HG03045 (cell line): ENCODE results near the gene ARSG.
"Not testable (repeated sequence)": the region's sequence is repeated elsewhere in the genome, so short reads cannot be mapped to it uniquely, and the experiment has no call there.

Source experiments
- ATAC-seq: cut with Tn5 transposase; IDR thresholded peaks from one replicate; pipeline ENCODE4 v1.9.1; 2021; ENCODE audit warnings: mild to moderate bottlenecking, moderate library complexity; ENCODE audit not compliant: unreplicated experiment

Gene ARSG

DNA sequence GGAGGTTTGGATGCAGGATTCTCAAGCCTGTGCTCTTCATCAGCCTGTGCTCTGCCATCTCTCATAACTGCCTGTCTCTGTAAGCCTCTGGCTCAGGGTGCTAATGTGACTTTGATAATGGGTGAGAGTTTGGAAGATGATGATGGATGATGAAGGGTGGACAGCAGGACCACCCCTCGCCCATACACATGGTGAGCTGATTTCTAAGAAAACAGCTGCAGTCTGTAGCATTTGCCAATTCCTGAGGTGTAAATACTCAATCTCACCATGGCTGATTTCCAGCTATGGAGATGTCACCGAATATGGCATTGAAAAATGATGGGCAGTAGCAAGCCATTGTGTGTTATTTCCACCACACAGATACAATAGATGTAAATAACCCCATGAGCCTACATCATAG lies 74.2 kb downstream of the ARSG start:
- ATAC-seq: no peak

DNA sequence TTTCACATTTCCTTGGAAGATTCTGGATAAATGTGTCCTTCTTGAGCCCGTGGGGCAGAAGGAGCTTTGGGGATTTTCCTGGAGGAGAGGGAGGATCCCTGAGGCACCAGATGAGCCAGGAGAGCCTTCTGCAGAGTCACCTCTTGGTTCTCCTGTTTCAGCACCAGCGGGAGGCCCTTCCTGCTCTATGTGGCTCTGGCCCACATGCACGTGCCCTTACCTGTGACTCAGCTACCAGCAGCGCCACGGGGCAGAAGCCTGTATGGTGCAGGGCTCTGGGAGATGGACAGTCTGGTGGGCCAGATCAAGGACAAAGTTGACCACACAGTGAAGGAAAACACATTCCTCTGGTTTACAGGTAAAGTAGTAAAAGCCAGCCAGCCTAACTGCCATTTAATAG lies 77.1 kb downstream of the ARSG start:
- no peak for ATAC-seq

DNA sequence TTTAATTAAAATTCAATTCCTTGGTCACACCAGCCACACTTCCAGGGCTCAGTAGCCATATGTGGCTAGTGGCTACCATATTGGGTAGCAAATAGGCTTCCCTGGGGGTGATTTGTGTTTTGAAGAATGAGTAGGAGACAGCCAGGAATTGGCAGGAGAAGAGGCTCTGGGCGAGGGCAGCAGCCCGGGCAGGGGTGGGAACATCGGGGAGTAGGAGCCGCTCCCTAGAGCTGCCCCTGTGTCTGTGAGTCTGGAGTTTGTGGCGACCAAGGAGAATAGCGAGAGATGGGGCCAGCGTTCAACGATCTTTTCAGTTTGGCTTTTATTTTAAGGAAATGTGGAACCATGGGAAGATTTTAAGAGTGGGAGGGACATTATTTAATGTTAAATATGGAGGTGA lies 84.3 kb downstream of the ARSG start:
- ATAC-seq: no peak

DNA sequence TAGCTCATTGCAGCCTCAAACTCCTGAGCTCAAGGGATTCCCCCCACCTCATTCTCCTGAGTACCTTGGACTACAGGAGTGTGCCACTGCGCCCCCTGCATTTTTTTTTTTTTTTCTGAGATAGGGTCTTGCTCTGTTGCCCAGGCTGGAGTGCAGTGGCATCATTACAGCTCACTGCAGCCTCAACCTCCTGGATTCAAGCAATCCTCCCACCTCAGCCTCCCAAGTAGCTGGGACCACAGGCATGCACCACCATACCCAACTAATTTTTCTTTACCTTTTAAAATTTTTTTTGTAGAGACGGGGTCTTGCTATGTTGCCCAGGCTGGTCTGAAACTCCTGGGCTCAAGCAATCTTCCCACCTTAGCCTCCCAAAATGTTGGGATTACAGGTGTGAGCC lies 84.9 kb downstream of the ARSG start:
- not testable (repeated sequence) for ATAC-seq

DNA sequence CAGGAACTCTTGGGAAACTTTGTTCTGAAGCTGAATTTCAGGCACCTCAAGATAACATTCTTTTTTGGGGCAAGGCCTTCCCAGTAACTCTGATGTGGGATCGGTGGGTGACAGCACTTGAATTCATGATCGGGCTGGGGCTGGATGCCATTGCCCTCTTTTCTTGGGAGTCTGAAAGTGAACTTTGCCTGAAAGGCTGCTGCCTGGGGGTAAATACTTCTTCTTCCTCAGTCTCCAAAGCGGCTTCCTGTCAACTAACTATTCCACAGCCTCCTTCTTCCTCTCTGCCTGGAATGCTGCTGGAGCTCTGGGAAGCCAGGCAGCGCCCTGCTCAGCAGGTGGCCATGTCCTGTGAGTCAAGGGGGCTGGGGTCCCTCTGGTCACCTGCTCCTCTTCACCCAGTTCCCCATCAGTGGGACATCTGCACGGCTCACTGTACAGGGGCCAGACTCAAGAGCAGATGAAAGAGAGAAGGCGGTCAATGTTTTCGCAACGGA lies 86.5 kb downstream of the ARSG start:
- no peak for ATAC-seq

DNA sequence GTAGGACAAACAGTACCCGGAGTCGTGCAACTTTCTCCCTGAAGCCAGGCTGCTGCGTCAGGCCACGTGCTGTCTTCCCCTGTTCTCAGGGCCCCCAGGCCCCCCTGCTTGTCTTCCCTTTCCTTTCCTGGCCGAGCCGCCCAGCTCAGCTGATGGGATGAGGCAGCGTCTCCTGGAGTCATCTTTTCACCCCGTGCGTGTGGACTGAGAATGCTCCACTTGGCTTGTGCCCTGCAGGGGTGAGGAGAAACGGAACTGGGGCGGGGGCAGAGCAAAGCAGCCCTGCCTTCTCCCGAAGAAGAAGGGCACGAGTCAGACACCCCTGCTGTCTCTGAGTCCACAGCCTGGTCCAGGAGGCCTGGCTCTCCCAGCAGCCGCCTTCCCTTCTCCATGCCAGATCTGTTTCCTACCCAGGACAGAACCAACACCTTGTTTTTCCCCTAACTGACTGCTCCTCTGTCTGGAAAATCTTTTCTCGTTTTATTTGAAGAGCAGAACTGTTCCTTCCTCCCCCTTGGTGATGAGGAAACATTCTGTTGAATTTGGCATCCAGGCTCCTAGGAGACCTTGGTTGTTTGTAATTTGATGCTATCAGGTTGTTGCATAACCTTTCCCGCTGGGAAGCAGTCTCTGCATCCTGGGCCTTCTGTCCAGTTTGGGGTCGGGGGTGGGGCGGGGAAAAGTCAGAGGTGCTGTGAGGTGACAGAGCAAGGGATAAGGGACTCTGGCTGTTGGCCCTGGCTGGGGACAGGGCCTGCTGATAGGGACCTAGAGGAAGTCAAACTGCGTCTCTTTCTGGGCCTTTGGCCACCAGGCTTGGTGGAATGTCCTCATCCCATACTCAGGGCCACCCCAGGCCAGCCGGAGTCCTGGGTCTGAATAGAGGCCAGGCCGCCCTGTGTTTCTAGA lies 87.2 kb downstream of the ARSG start:
- ATAC-seq: no peak

DNA sequence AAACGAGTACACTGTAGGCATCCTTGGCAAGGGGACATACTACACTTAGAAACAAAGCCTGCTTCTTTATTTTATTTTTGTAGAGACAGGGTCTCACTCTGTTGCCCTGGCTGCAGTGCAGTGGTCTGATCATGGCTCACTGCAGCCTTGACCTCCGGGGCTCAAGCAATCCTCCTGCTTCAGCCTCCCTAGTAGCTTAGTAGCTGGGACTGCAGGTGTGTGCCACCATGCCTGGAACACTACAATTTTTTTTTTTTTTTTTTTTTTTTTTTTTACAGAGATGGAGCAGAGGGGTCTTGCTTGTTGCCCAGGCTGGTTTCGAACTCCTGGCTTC lies 87.8 kb downstream of the ARSG start:
- no peak for ATAC-seq

DNA sequence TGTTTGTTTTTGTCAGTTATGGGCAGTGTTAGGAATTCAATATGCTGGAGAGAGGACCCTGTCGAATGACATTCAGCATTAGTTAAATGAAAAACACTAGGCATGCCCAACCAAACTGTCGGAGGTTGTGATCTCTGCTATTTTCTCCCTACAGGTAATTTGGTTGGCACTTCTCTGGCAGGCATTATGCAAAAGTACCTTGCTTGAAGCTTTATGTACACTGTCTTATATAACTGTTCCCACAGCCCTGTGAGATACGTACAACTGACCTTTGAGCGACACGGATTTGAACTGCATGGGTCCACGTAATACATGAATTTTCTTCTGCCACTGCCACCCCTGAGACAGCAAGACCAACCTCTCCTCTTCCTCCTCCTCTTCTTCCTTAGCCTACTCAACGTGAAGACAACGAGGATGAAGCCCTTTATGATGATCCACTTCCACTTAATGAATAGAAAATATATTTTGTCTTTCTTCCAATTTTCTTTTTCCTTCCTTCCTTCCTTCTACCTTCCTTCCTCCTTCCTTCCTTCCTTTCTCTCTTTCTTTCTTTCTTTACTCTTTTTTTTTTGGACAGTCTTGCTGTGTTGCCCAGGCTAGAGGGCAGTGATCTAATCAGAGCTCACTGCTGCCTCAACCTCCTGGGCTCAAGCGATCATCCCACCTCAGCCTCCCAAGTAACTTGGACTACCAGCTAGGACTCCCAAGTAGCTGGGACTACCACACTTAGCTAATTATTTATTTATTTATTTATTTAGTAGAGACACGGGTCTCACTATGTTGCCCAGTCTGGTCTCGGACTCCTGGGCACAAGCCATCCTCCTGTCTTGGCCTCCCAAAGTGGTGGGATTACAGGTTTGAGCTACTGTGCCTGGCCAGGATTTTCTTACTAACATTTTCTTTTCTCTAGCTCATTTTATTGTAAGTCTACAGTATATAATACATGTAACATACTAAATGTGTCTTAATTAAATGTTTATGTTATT lies 88.7 kb downstream of the ARSG start:
- ATAC-seq: no peak

DNA sequence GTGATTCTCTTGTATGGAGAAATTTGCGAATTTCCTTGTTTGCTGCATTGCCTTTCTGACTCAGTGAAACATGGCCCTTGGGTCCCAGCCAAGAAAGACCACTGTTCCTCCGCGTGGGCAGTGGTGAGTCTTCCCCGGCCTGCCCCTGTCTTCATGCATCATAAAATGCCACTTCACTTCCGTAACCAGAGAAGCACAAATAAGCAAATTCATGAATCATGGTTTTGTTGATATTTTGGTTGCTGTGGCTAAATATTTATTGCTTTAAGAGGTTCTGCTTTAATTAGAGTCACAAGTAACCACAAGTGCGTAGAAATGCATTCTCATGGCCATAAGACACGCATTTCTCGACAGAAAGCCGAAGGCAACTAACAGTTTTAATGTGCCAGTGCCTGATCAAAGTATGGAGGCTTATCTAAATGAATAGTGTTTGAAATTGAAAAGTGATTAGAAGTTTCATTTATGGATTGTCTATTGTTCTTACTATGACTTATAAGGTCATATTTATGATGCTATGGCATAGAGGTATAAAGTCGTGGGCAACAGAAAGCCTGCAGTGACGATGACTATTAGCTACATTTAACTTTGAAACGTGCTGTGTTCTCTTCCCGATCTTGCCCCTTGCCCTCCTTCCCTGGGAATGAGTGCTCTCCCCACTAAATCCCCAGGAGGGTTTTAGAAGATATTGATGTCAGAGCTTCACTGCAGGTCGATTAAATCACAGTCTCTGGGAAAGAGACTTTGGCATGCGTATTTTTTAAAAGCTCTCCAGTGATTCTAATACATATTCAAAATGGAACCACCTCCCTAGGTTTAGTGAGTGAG lies 90.0 kb downstream of the ARSG start:
- no peak for ATAC-seq

DNA sequence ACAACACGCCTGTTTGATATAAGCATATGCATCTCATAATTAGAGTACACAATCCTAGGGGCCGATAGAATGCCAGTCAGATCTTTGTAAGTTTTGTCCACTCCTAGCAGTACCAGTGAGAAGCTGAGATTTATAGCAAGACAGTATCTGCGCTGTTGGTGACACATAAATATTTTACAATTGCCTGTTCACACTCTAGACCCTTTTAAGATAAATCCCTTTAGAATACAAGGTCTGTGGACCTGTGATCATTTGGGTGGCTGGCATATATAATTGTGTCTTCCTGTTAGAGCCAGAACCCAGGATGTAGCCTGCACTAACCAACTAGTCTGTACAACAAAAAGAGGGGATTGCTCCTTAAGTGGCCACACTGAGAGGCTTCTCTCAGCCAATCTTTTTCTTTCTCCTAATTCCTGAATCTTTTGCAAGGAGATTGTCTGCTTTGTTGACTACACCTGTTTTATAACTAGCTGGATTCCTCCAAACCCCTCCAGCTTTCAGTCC lies 91.3 kb downstream of the ARSG start:
- no peak for ATAC-seq

DNA sequence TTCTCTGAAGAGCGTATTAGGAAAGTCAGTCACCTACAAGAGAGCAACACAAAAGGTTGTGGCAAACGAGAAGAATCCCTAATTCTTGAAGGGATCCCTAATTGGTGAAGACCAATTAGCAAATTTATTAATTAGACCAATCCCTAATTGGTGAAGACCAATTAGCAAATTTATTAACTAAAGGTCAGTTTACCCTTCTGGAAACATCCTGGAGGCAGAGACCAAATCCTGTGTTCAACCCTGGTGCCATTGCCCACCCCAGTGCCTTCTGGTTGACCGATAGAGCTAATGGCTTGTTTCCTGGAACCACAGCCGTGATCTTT lies 91.8 kb downstream of the ARSG start:
- ATAC-seq: no peak

DNA sequence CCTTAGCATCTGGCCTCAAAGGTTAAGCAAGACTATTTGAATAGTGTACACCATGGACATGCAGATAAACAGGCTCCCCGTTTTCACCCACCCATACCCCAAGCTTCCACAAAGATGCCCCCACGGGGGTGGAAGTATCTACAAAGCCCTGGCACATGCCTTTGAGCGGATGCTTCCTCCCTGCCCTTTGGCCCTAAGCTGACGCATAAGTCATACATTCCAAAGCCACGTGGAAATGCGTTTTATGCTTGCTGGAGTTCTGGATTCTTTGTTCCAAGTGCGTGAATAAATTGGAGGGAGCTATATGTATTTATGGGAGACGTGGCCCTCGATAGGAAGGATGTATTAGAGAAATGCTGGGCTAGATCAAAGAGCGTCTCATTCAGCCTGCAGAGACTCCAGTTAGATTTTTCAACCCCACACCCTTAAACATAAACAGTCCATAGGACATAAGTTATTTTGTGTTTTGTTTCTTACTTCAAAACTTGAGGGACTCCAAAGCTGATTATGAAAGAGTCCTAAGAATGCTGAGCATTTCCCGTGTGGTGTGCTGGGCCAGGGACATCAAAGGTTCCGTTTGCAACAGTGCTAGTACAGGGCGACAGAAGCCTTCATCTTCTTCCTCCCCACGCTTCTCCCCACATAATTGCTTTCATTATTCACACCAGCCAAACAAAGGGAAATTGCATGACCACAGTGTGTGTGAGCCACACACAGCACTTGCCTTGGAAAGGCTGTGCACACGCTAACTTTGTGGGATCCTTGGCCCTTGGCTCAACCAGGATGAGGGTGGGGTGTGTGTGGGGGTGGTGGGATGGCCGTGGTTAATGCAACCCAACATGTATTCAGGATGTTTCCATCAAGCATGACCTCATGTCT lies 92.4 kb downstream of the ARSG start:
- no peak for ATAC-seq

DNA sequence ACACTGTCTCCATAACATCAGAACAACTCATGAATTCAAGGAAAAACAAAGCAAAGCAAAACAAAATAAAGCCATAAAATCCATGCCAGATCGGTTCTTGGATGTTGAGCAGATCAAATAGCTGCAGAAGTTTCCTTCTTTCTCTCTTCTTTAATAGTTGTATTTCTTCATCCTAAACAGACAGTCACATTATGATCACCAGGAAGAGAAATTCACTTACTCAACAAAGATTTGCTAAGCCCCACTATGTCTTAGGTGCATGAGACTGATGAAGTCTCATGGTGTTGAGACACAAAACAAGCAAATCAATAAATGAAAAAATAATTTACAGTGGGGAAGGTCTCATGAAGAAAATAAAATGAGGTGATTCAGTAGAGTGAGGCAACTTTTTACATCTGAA lies 93.2 kb downstream of the ARSG start:
- ATAC-seq: no peak

DNA sequence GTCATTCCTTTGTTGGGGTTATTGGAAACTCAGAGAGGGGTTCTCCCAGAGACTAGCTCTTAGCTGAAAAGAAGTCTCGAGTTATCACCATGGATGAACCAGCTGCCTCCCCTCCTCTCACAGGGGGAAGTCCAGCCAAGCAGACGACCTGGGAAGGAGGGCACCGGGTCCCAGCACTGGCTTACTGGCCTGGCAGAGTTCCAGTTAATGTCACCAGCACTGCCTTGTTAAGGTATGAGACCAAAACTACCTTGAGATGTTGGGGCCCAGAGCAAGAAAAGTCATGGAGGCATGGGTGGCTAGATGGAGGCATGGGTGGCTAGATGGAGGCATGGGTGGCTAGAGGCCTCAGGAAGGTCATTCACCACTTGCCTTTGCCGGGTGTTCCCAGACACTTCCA lies 93.6 kb downstream of the ARSG start:
- ATAC-seq: no peak

DNA sequence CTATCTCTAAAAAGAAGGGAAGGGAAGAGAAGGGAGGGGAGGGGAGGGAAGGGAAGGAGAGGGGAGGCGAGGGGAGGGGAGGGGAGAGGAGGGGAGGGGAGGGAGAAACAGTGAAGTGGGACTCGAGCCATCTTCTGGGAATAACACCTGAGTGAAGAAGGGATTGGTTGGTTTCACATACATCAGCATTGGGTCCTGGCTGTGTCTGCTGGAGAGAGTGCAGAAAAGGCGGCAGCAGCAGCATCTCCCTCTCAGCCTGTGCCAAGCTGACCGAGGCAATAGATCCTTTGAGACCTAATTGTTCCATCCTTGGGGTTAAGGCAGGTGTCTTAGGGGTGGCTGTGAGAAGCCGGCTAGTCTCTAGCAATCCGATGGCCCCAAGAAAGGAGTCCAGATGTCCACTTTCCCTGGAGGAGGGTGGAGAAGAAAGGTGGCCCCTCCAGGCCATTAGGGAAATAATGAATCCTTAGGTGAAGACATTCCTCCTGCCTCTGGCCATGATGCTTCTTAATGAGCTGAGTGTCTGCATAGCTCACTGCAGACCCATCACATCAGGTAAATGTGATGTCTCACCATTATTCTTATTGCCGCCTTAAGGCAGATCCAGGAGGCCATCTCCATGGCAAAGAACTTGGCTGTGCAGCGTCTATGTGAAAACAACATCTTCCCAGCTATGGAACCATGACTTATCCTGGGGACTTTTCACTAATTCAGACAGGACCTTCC lies 94.4 kb downstream of the ARSG start:
- no peak for ATAC-seq

DNA sequence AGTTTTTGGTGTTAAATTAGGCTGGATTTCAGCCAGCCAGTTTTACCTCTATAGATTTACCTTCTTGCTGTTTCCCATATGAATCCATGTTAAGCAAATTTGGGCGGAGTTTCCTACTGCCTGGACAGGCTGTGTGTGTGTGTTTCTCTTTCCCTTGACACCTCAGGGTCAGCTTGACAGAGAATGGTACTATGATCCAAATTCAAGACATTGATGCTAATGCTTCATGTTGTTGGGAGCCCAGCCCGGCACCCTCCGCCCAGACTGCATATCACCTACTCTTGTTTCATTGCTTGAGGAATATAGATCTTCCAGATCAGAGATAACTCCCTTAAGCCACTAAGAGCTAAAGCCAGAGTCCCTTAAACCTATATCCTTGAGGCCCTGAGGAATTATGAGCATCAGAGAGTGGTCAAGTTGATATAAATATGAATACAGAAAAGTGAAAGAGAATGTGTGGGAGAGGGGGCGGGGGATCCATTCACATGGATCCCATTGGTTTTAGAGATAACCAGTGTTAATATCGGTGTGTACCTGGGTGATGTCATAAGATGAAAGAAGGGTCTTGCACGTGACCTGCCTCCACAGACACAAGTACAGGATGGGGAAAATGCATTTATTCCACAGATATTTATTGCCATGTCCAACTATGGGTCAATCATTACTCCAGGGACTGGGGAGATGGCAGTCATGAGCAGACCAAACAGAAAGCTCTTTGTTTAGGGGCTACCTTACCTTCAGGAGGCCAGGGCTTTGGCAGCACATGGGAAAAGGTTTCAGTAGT lies 96.3 kb downstream of the ARSG start:
- ATAC-seq: no peak

DNA sequence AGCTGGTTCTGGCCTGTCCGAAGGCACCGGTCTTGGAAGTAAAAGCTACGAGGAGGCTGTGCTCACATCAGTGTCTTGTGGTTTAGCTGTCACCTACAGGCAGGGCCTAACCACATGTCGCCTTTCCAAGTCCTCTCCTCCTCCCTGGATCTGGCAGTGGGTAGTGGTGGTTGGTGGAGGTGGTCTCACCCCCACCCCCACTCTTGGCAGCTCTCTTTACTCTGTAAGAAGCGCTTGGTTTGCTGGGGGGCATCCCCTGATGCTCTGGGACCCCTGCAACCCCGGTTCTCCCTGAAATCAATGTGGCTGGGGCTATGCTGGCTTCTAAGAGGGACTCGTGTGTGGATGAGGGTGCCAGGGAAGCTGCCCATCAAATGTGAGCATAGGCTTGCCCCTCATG lies 97.7 kb downstream of the ARSG start:
- no peak for ATAC-seq

DNA sequence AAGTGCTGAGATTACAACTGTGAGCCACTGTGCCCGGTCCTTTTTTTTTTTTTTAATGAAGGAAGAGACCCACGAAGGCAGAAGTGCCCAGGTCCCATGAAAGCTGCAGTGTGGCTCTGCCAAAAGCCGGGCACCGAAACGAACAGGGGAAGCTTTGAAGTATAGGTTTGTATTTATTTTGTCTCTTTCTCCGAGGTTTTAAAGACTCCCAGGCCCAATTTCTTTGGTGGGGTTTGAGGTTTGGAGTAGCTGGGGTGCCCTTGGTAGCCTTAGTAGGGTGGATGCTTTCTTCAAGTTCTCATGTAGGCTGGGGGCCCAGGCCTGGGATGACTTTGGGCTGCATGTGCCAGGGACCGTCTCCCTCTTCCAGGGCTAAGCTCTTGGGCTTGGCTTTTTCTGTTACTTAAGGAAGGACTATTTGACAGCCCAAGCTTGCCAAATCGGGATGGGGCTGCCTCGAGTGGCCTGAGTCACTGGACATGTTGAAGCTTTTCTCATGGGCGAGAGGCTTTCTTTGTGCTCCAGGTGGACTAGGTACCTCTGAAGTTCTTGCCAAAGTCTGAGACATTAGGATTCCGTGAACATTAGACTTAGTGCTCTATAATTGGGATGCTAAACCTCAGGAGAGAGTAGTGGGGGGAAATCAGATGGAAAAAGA lies 99.7 kb downstream of the ARSG start:
- no peak for ATAC-seq
